ENCODE results near the gene TCEA3. TPM values are rescaled to one million over a fixed set of nuclear protein-coding genes. Genes with fewer than 3 reads are reported as not detected.
"Not testable (repeated sequence)": the region's sequence is repeated elsewhere in the genome, so short reads cannot be mapped to it uniquely, and the experiment has no call there.

TCEA3 gene
- total RNA-seq, 2 experiments from 2014 or later: 18.3 to 19.5 TPM

DNA sequence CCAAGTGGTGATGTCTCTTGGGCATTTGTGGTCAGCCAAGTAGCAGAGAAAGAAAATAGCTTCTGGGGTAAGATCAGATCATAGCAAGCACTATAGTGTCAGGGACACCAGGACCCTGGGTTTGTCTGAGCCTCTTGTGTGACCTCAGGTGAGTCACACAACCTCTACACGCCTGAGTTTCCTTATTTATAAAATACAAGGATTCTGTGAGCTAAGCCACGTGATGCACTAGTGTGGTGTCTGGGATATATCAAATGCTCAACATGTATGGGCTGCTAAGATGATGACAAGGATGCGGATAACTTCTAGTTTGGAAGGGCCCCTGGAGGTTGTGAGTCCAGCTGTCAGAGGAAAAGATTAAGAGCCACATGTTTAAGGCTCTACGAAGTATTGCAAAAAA lies 30.4 kb downstream of the TCEA3 start:
- H3K4me1 Mint-ChIP-seq: peaks cover 4% of the 10 kb centered on the region
- H3K36me3 Mint-ChIP-seq (ENCODE audit: low read depth): peaks cover 3% of the 10 kb centered on the region
- no peak for DNase-seq
- CTCF ChIA-PET: interaction anchor here (1.0 to 2.4 kb wide), 2 partner anchors 9 to 10 kb away, joined by 5 to 9 read pairs; no protein-coding TSS in a partner anchor
- POLR2A ChIA-PET: no interaction called here
- no peak overlapping the region for H3K27ac Mint-ChIP-seq
- no peaks in the 10 kb centered on the region for H3K9me3 Mint-ChIP-seq
- no peak overlapping the region for H3K4me3 Mint-ChIP-seq
- H3K27me3 Mint-ChIP-seq: no peaks in the 10 kb centered on the region

DNA sequence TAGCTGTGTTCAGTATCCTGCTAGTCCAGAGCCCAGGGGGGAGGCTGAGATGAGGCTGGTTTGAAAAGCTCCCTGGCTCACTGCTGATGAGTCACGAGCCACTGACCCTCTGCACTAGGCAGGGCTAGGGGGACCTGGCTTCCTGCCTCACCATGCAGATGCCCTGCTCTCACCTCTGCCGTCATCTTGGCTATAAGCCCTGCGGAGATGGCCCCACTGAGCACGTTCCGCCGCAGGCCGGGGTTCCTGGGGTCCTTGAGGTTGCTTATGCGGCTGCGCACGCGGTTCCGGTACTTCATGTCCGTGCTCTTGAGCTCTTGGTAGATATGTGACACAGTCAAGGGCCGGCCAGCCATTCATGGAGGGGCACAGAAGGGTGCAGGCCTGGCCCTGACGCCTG lies 30.8 kb downstream of the TCEA3 start:
- Mint-ChIP-seq H3K4me3 (no peak overlapping the region), H3K27ac (no peak overlapping the region), H3K27me3 (no peaks in the 10 kb centered on the region), H3K4me1 (peaks cover 4% of the 10 kb centered on the region), H3K9me3 (no peaks in the 10 kb centered on the region), H3K36me3 (ENCODE audit: low read depth) (peaks cover 3% of the 10 kb centered on the region)
- no peak for DNase-seq
- POLR2A ChIA-PET: no interaction called here
- CTCF ChIA-PET: interaction anchor here (1.0 to 2.4 kb wide), 2 partner anchors 8 to 10 kb away, joined by 5 to 9 read pairs; no protein-coding TSS in a partner anchor

- Mint-ChIP-seq H3K36me3 (ENCODE audit: low read depth) (peaks cover 3% of the 10 kb centered on the region), H3K27ac (no peak overlapping the region), H3K27me3 (no peaks in the 10 kb centered on the region), H3K4me3 (no peak overlapping the region), H3K9me3 (no peaks in the 10 kb centered on the region), H3K4me1 (peaks cover 4% of the 10 kb centered on the region)
- CTCF ChIA-PET: interaction anchor here (2.4 kb wide), 1 partner anchor 12 kb away, joined by 9 read pairs; no protein-coding TSS in a partner anchor
- DNase-seq: no peak
- POLR2A ChIA-PET: no interaction called here
Measured at GRCh38 chr1:23392125-23392855, 32.3 kb downstream of the TCEA3 start.

GRCh38 chr1:23389837-23390321 lies 34.7 kb downstream of the TCEA3 start:
- no peaks in the 10 kb centered on the region for H3K27me3 Mint-ChIP-seq
- no peaks in the 10 kb centered on the region for H3K9me3 Mint-ChIP-seq
- H3K4me1 Mint-ChIP-seq: no peaks in the 10 kb centered on the region
- no peaks in the 10 kb centered on the region for H3K36me3 Mint-ChIP-seq (ENCODE audit: low read depth)
- H3K27ac Mint-ChIP-seq: no peak overlapping the region
- DNase-seq: no peak
- ChIA-PET CTCF (no interaction called here), POLR2A (no interaction called here)
- no peak overlapping the region for H3K4me3 Mint-ChIP-seq

GRCh38 chr1:23387494-23387893 lies 37.1 kb downstream of the TCEA3 start:
- no peak overlapping the region for H3K4me3 Mint-ChIP-seq
- H3K27ac Mint-ChIP-seq: no peak overlapping the region
- ChIA-PET POLR2A (no interaction called here), CTCF (no interaction called here)
- no peak for DNase-seq
- H3K4me1 Mint-ChIP-seq: no peaks in the 10 kb centered on the region
- H3K27me3 Mint-ChIP-seq: no peaks in the 10 kb centered on the region
- no peaks in the 10 kb centered on the region for H3K36me3 Mint-ChIP-seq (ENCODE audit: low read depth)
- no peaks in the 10 kb centered on the region for H3K9me3 Mint-ChIP-seq

DNA sequence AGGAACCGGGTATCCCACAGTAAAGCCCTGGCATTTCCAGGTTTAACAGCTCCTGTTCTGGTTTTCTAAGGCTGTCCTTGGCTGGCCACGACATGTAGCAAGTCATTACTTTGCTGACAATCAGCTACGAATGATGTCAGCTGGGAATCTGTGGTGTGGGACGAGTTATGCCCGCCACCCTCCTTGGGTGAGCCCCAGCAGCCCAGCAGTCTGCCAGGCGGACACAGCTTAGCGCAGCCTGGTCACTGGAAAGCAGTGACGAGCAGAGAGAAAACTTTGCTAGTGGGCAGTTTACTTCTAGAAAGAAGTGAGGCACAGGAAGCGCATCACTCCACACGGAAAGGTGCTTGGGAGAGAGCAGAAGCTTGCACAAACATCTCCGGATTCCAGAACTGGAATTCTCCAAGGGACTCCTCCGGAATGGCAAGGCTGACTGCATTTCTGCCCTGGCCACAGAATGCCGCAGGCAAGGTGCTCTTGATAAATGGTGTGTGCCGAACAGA lies 39.4 kb downstream of the TCEA3 start:
- CTCF ChIA-PET: interaction anchor here (2.5 kb wide), 1 partner anchor 9 kb away, joined by 5 read pairs; no protein-coding TSS in a partner anchor
- no peaks in the 10 kb centered on the region for H3K36me3 Mint-ChIP-seq (ENCODE audit: low read depth)

GRCh38 chr1:23384312-23385058 lies 40.1 kb downstream of the TCEA3 start:
- no peak for DNase-seq
- POLR2A ChIA-PET: no interaction called here
- Mint-ChIP-seq H3K27ac (no peak overlapping the region), H3K9me3 (no peaks in the 10 kb centered on the region), H3K4me1 (no peaks in the 10 kb centered on the region), H3K4me3 (no peak overlapping the region), H3K36me3 (ENCODE audit: low read depth) (no peaks in the 10 kb centered on the region), H3K27me3 (no peaks in the 10 kb centered on the region)
- CTCF ChIA-PET: interaction anchor here (2.5 kb wide), 1 partner anchor 10 kb away, joined by 5 read pairs; no protein-coding TSS in a partner anchor

More for the DNA sequence above, 39.4 kb downstream of the TCEA3 start:
- POLR2A ChIA-PET: no interaction called here
- H3K4me3 Mint-ChIP-seq: no peak overlapping the region
- no peaks in the 10 kb centered on the region for H3K4me1 Mint-ChIP-seq
- DNase-seq: no peak
- no peak overlapping the region for H3K27ac Mint-ChIP-seq
- H3K27me3 Mint-ChIP-seq: no peaks in the 10 kb centered on the region
- H3K9me3 Mint-ChIP-seq: no peaks in the 10 kb centered on the region

- CTCF ChIA-PET: interaction anchor here (2.5 kb wide), 1 partner anchor 11 kb away, joined by 5 read pairs; no protein-coding TSS in a partner anchor
- no peaks in the 10 kb centered on the region for H3K4me1 Mint-ChIP-seq
- no peaks in the 10 kb centered on the region for H3K36me3 Mint-ChIP-seq (ENCODE audit: low read depth)
- no peaks in the 10 kb centered on the region for H3K9me3 Mint-ChIP-seq
- no peak overlapping the region for H3K4me3 Mint-ChIP-seq
- H3K27ac Mint-ChIP-seq: no peak overlapping the region
- H3K27me3 Mint-ChIP-seq: no peaks in the 10 kb centered on the region
- no peak for DNase-seq
- POLR2A ChIA-PET: no interaction called here
Measured at GRCh38 chr1:23383577-23384311, 40.8 kb downstream of the TCEA3 start.

- Mint-ChIP-seq H3K27ac (no peak overlapping the region), H3K27me3 (no peaks in the 10 kb centered on the region), H3K9me3 (no peaks in the 10 kb centered on the region), H3K4me1 (no peaks in the 10 kb centered on the region), H3K36me3 (ENCODE audit: low read depth) (no peaks in the 10 kb centered on the region), H3K4me3 (no peak overlapping the region)
- no peak for DNase-seq
- CTCF ChIA-PET: interaction anchor here (0.5 to 0.9 kb wide), 2 partner anchors 9 to 83 kb away, joined by 3 to 4 read pairs; no protein-coding TSS in a partner anchor
- POLR2A ChIA-PET: no interaction called here
Measured at GRCh38 chr1:23381233-23381885, 43.2 kb downstream of the TCEA3 start.

- DNase-seq: no peak
- CTCF ChIA-PET: no interaction called here
- no peaks in the 10 kb centered on the region for H3K36me3 Mint-ChIP-seq (ENCODE audit: low read depth)
- POLR2A ChIA-PET: no interaction called here
- H3K4me1 Mint-ChIP-seq: no peaks in the 10 kb centered on the region
- no peaks in the 10 kb centered on the region for H3K27me3 Mint-ChIP-seq
- H3K9me3 Mint-ChIP-seq: no peaks in the 10 kb centered on the region
- no peak overlapping the region for H3K4me3 Mint-ChIP-seq
- no peak overlapping the region for H3K27ac Mint-ChIP-seq
Measured at GRCh38 chr1:23380719-23381118, 43.8 kb downstream of the TCEA3 start.

DNA sequence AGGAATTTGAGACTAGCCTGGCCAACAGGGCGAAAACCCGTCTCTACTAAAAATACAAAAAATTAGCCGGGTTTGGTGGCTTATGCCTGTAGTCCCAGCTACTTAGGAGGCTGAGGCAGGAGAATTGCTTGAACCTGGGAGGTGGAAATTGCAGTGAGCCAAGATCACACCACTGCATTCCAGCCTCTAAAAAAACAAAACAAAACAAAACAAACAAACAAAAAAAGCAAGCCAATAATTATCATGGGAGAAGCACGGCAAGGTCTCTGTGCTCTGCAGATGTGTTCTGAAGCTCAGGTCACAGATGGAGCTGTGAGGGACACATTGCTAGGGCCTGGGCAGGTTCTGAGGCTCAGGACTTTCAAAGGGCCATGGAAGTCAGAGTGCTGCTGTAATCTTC lies 44.3 kb downstream of the TCEA3 start:
- POLR2A ChIA-PET; H3K36me3 Mint-ChIP-seq (ENCODE audit: low read depth); H3K9me3 Mint-ChIP-seq; H3K27me3 Mint-ChIP-seq; H3K4me1 Mint-ChIP-seq; DNase-seq; H3K27ac Mint-ChIP-seq; H3K4me3 Mint-ChIP-seq: not testable (repeated sequence)
- CTCF ChIA-PET: interaction anchor here (0.7 kb wide), 1 partner anchor 882 kb away, joined by 4 read pairs; no protein-coding TSS in a partner anchor
